ENCODE data around the gene SMYD3.

DNA sequence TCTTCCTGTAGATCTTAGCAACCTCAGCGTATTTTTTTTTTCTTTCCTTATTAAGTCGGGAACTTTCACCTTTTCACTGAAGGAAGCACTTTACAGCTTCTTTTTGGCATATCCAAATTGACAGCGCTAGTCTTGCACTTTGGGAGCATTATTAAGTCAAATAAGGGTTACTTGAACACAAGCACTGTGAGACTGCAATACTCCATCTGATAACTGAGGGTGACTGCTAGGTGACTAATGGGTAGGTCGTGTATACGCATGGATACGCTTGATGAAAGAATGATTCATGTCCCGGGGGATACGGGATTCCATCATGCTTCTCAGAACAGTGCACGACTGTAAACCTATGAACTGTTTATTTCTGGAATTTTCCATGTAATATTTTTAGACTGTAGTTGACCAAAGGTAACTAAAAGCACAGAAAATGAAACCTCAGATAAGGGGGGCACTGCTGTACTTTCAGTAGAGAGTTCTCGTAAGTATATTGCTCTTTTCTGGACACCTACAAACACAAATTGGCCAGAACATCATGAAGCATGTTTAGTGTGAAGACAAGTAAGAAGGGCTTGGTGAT is 364.7 kb downstream of the SMYD3 start:
- no peak for TF ChIP-seq POLR2A (IDR thresholded peaks at IDR 0.05; ENCODE audit: low read length)
- TF ChIP-seq GATA1 (IDR thresholded peaks at IDR 0.05; ENCODE audit: low read depth, low read length): no peak
